ENCODE measurements around the gene FAM193A.
"Not testable (repeated sequence)": the region's sequence is repeated elsewhere in the genome, so short reads cannot be mapped to it uniquely, and the experiment has no call there.

The FAM193A gene

GRCh38 chr4:2526559-2526958, 9.9 kb upstream of the FAM193A start:
- DNase-seq = no peak

- no peak for DNase-seq
Observed at GRCh38 chr4:2534904-2535375, 1.5 kb upstream of the FAM193A start.

- DNase-seq = no peak
Observed at GRCh38 chr4:2535376-2536192, 863 bp upstream of the FAM193A start.

- no peak for DNase-seq
Observed at GRCh38 chr4:2537011-2537830, 774 bp downstream of the FAM193A start.

GRCh38 chr4:2543580-2544191, 7.2 kb downstream of the FAM193A start:
- DNase-seq = not testable (repeated sequence)

GRCh38 chr4:2545321-2546013, 9.0 kb downstream of the FAM193A start:
- DNase-seq = no peak

- DNase-seq = no peak
Observed at GRCh38 chr4:2546286-2546823, 9.9 kb downstream of the FAM193A start.

- not testable (repeated sequence) for DNase-seq
Observed at GRCh38 chr4:2546961-2547691, 10.7 kb downstream of the FAM193A start.

GRCh38 chr4:2551118-2551517, 14.7 kb downstream of the FAM193A start:
- DNase-seq = no peak

- no peak for DNase-seq
Observed at GRCh38 chr4:2552806-2553205, 16.4 kb downstream of the FAM193A start.

- no peak for DNase-seq
Observed at GRCh38 chr4:2558301-2558700, 21.9 kb downstream of the FAM193A start.

GRCh38 chr4:2560167-2560566, 23.7 kb downstream of the FAM193A start:
- no peak for DNase-seq

- DNase-seq = no peak
Observed at GRCh38 chr4:2565533-2565932, 29.1 kb downstream of the FAM193A start.

GRCh38 chr4:2570036-2570435, 33.6 kb downstream of the FAM193A start:
- no peak for DNase-seq

GRCh38 chr4:2570551-2571222, 34.2 kb downstream of the FAM193A start:
- DNase-seq = no peak

- no peak for DNase-seq
Observed at GRCh38 chr4:2572076-2572475, 35.6 kb downstream of the FAM193A start.

- DNase-seq = no peak
Observed at GRCh38 chr4:2572866-2573265, 36.4 kb downstream of the FAM193A start.

GRCh38 chr4:2574009-2574408, 37.6 kb downstream of the FAM193A start:
- no peak for DNase-seq

GRCh38 chr4:2574863-2575262, 38.4 kb downstream of the FAM193A start:
- no peak for DNase-seq

- no peak for DNase-seq
Observed at GRCh38 chr4:2576290-2576689, 39.8 kb downstream of the FAM193A start.

GRCh38 chr4:2578106-2578505, 41.7 kb downstream of the FAM193A start:
- no peak for DNase-seq
